GM18517 (cell line): ENCODE measurements around the gene HNRNPCL1.
"Not testable (repeated sequence)": the region's sequence is repeated elsewhere in the genome, so short reads cannot be mapped to it uniquely, and the experiment has no call there.

Experiments used
- ATAC-seq: cut with Tn5 transposase; IDR thresholded peaks from one replicate; pipeline ENCODE4 v1.9.1; 2021; ENCODE audit warnings: mild to moderate bottlenecking, moderate library complexity; ENCODE audit not compliant: unreplicated experiment

The HNRNPCL1 gene

DNA sequence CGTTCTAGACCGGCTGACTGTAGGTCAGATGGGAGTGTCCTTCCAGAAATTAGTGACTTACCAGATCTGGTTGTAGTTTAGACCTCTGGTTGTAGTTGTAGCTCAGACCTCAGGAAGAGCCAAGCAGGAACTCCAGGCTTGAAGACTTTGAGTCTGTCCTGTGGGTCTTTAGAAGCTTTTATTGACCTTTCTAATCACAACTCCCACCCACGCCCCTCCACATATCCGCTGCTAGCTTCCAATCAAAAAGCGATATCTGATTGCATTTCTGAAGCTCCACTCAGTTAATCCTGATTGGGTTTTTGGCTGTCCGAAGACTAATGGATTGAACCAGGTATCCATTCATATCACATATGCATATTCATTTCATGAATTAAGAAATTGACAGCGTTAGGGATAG, at the start of gene HNRNPCL1:
Gene HNRNPCL1 (minus strand): TSS at position 101 of the 400 bp plus-strand sequence. CDS start 431 bp downstream, outside the sequence.
- not testable (repeated sequence) for ATAC-seq

DNA sequence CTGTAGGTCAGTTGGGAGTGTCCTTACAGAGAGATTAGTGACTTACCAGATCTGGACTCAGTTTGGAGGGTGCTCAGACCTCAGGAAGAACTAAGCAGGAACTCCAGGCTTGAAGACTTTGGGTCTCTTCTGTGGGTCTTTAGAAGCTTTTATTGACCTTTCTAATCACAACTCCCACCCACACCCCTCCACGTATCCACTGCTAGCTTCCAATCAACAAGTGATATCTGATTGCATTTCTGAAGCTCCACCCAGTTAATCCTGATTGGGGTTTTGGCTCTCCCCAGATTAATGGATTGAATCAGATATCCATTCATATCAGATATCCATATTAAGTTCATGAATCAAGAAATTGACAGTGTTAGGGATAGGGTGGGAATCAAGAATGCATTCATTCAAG, 49.6 kb upstream of the HNRNPCL1 start, which contains the start of gene PRAMEF10:
Gene PRAMEF10 (minus strand): TSS at position 101 of the 400 bp plus-strand sequence. CDS start 2,423 bp downstream, outside the sequence.
- not testable (repeated sequence) for ATAC-seq

DNA sequence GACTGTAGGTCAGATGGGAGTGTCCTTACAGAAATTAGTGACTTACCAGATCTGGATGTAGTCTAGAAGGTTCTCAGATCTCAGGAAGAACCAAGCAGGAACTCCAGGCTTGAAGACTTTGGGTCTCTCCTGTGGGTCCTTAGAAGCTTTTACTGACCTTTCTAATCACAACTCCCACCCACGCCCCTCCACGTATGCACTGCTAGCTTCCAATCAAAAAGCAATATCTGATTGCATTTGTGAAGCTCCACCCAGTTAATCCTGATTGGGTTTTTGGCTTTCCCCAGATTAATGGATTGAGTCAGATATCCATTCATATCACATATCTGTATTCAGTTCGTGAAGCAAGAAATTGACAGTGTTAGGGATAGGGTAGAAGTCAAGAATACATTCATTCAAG, 37.6 kb upstream of the HNRNPCL1 start, which contains the start of gene PRAMEF4:
Gene PRAMEF4 (minus strand): TSS at position 101 of the 400 bp plus-strand sequence. CDS start 2,807 bp downstream, outside the sequence.
- not testable (repeated sequence) for ATAC-seq

DNA sequence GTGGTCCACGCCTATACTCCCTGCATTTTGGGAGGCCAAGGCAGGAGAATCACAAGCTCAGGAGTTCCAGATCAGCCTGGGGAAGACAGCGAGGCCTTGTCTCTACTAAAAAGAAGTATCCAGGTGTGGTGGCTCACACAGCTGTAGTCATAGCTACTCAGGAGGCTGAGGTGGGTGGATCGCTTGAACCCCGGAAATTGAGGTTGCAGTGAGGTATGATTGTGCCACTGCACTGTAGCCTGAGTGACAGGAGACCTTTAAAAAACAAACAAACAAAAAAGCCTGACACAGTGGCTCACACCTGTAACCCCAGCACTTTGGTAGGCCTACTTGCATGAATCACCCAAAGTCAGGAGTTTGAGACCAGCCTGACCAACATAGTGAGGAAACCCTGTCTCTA, 29.9 kb upstream of the HNRNPCL1 start:
- ATAC-seq: not testable (repeated sequence)

DNA sequence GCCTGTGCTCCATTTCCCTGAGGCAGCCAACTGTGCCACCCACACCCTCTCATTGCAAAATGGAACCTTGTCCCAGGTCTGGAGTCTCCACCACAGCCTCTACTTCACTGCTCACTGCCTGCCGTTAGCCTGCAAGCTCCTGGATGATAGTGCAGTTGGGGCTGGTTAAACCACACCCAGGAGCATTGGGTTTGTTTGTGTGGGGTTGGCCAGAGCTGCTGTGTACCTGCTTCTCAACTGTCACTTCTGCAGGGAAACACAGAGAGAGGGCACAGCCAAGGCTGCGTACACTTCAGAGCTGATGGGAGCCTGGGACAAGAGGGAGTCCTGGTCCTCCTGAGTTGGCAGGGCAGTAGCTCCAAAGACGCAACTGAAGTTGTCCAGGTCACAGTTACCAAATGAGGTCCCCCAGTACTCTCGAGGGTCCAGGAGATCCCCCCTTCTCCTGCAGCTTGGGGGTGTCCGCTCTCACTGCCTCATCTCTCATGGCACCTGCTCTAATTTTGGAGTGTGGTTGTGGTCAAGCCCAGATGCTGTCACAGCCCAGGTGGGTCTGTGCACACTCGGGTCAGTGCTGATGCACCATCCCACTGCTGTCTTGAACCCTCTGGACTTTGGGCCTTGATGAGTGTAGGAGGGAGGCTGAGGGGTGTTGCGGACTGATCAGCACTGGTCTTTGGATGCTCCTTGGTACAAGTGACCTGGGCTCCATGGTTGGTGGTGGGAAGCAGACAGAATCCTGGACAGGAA, 14.8 kb upstream of the HNRNPCL1 start:
- not testable (repeated sequence) for ATAC-seq

DNA sequence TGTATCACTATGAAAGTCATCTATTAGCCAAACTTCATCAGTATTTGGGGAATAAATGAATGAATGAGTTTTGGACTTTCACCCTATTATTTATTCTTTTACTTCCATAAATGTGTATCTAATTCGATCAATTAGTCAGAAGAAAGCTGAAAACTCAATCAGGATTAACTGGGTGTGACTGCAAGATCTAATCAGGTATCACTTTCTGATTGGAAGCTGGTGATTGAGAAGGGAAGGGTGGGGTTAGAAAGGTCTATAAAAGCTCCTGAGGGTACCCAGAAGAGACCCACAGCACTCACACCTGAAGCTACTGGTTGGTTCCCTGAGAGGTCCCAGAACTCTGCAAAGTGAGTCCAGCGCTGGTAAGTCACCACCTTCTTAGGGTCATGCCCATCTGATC, 8.3 kb upstream of the HNRNPCL1 start, which contains the start of gene PRAMEF2:
Gene PRAMEF2 (plus strand): TSS at position 301 of the 400 bp plus-strand sequence. CDS start 1,924 bp downstream, outside the sequence.
- not testable (repeated sequence) for ATAC-seq

GRCh38 chr1:12851779-12852178, 3.3 kb upstream of the HNRNPCL1 start:
- no peak for ATAC-seq

GRCh38 chr1:12833251-12833650, 15.3 kb downstream of the HNRNPCL1 start:
- ATAC-seq: not testable (repeated sequence)

GRCh38 chr1:12831310-12831709, 17.2 kb downstream of the HNRNPCL1 start, which contains the start of gene PRAMEF11:
TSS of gene PRAMEF11 (minus strand) at chr1:12831410. CDS start at chr1:12828789, 2,621 bp downstream.
- ATAC-seq: not testable (repeated sequence)

DNA sequence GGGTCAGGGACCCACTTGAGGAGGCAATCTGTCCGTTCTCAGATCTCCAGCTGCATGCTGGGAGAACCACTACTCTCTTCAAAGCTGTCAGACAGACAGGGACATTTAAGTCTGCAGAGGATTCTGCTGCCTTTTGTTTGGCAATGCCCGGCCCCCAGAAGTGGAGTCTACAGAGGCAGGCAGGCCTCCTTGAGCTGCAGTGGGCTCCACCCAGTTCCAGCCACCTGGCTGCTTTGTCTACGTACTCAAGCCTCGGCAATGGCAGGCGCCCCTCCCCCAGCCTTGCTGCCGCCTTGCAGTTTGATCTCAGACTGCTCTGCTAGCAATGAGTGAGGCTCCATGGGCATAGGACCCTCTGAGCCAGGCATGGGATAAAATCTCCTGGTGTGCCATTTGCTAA, 29.5 kb downstream of the HNRNPCL1 start:
- ATAC-seq: not testable (repeated sequence)

GRCh38 chr1:12811409-12811784, 37.1 kb downstream of the HNRNPCL1 start:
- no peak for ATAC-seq

GRCh38 chr1:12810691-12811408, 37.7 kb downstream of the HNRNPCL1 start:
- no peak for ATAC-seq

GRCh38 chr1:12809933-12810332, 38.6 kb downstream of the HNRNPCL1 start:
- ATAC-seq: no peak

DNA sequence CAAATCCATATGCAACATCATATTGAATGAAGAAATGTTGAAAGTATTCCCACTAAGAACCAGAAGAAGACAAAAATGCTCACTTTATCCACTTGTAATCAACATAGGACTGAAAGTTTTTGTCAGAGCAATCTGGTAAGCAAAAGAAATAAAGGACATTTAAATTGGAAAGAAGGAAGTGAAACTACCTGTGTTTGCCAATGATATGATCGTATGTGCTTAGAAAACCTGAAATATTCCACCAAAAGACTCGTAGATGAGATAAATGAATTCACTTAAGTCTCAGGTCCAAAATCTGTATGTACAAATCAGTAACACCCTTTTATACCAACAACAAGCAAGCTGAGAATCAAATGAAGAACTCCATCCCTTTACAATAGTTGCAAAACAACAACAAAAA, 48.8 kb downstream of the HNRNPCL1 start:
- no peak for ATAC-seq

DNA sequence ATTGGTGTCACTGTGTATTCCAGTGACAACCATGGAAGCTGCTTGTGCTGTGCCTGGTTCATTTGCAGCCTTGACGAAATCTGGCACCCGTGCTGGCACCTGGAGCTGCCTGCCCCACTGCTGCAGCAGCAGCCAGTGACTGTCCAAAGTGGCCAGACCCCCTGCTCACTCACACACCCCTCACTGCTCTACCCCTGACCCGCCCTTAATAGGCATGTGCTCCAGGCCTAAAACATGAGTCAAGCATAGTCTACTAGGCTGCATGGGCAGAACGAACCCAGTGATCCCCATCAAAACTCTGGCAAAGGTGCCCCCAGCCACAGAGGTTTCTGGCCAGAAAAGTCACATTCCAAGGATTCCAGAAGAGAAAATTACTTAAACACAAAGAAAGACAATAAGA, 49.6 kb downstream of the HNRNPCL1 start:
- no peak for ATAC-seq
